Measurements from ENCODE around the gene ENPP7. TPM values are rescaled to one million over a fixed set of nuclear protein-coding genes. Genes with fewer than 3 reads are reported as not detected.

ENPP7 gene
- total RNA-seq, 1 donor from 2014 or later, result not detected

GRCh38 chr17:79779084-79779529 is 48.4 kb downstream of the ENPP7 start:
- H3K4me3 Mint-ChIP-seq (ENCODE audit: low read depth), result peak overlapping the region; percentile 88
- peak overlapping the region; percentile 91 for H3K27ac Mint-ChIP-seq
- DNase-seq (ENCODE audit: low spot score, unreplicated experiment), result no peak
- H3K36me3 Mint-ChIP-seq (ENCODE audit: insufficient read depth), result peaks cover 29% of the 10 kb centered on the region
- H3K9me3 Mint-ChIP-seq (ENCODE audit: low read depth), result no peaks in the 10 kb centered on the region
- peaks cover 56% of the 10 kb centered on the region for H3K4me1 Mint-ChIP-seq (ENCODE audit: low read depth)
- H3K27me3 Mint-ChIP-seq, result no peaks in the 10 kb centered on the region
- TF ChIP-seq CTCF (IDR thresholded peaks at IDR 0.05; ENCODE audit: unreplicated experiment), result no peak

- Mint-ChIP-seq H3K27me3 (no peaks in the 10 kb centered on the region), H3K9me3 (ENCODE audit: low read depth) (no peaks in the 10 kb centered on the region), H3K36me3 (ENCODE audit: insufficient read depth) (peaks cover 29% of the 10 kb centered on the region), H3K27ac (no peak overlapping the region), H3K4me1 (ENCODE audit: low read depth) (peaks cover 53% of the 10 kb centered on the region), H3K4me3 (ENCODE audit: low read depth) (peak overlapping the region; percentile 88)
- no peak for TF ChIP-seq CTCF (IDR thresholded peaks at IDR 0.05; ENCODE audit: unreplicated experiment)
- DNase-seq (ENCODE audit: low spot score, unreplicated experiment), result no peak
Measured at GRCh38 chr17:79779661-79780365, 49.1 kb downstream of the ENPP7 start.

DNA sequence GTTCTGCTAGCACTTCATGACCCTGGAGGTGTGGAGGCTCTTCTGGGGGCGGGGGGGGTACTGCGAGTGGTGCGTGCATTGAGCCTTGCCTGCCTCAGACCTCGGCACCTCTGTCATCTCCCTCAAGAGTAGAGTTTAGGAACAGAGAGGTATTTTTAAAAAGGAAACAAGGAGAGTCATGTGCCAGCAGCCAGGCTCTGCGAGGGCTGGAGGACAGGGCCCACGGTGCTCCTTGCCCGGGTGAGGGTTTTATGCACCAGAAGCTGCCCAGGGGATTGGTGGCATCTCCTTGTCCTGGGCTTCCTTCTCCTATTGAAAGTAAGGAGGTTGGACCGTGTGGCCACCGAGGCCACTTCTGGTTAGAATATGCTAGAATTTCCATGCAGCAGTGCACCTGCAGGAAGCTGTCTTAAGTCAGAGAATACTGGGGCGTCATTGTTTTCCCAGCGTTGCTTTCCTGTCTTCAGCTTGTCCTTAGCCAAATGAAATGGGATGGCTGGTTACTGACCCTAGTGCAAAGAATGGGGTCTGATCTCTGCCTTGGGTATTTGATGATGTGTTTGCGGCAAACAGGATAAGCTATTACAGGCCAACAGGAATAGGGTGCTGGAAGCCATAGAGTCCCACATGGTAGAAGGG is 50.4 kb downstream of the ENPP7 start:
- DNase-seq (ENCODE audit: low spot score, unreplicated experiment), result no peak
- Mint-ChIP-seq H3K4me1 (ENCODE audit: low read depth) (peaks cover 40% of the 10 kb centered on the region), H3K36me3 (ENCODE audit: insufficient read depth) (peaks cover 32% of the 10 kb centered on the region), H3K27ac (peak overlapping the region; percentile 74), H3K27me3 (no peaks in the 10 kb centered on the region), H3K9me3 (ENCODE audit: low read depth) (no peaks in the 10 kb centered on the region), H3K4me3 (ENCODE audit: low read depth) (peak overlapping the region; percentile 31)
- TF ChIP-seq CTCF (IDR thresholded peaks at IDR 0.05; ENCODE audit: unreplicated experiment), result no peak

DNA sequence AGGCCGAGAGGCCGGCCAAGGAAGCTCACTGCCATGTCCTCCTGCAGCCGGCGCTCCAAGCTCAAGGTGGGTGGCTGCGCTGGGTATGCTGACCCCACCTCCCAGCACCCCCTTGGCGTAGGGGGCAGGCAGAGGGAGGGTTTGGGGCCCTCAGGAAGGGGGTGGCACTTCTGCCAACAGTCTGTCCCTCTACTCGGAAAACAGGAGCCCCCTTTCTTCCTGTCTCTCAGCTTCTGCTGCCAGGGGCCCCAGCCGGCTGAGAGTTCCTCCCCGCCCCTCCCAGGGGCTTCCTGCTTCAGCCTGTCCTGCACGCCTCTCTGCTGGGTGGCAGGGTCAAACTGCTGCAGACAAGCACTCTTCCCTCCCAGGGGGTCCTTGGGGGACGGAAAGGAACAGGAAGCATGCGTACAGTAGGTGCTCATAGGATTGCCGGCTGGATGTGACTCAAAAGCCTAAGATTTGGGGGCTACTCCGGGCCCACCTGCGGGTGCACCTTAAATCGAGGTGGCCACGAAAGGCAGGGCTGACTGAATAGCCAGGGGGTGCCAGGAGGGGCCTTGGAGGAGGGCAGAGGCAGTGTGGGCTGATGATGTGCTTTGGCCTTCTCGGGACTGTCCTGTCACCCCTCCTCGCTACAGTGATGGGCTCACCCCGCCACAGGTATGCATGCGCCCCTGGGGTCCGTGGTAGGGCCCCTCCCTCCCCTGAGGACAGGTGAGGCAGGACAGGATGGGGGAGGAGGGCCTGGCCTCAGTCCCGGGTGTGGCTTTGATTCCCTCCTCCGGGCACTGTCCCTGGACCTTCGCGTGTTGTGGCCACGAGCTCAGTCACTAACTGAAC is 51.2 kb downstream of the ENPP7 start:
- no peak for TF ChIP-seq CTCF (IDR thresholded peaks at IDR 0.05; ENCODE audit: unreplicated experiment)
- Mint-ChIP-seq H3K4me3 (ENCODE audit: low read depth) (no peak overlapping the region), H3K27me3 (no peaks in the 10 kb centered on the region), H3K9me3 (ENCODE audit: low read depth) (no peaks in the 10 kb centered on the region), H3K27ac (no peak overlapping the region), H3K4me1 (ENCODE audit: low read depth) (peaks cover 32% of the 10 kb centered on the region), H3K36me3 (ENCODE audit: insufficient read depth) (peaks cover 32% of the 10 kb centered on the region)
- no peak for DNase-seq (ENCODE audit: low spot score, unreplicated experiment)

- Mint-ChIP-seq H3K4me1 (ENCODE audit: low read depth) (peaks cover 29% of the 10 kb centered on the region), H3K4me3 (ENCODE audit: low read depth) (no peak overlapping the region), H3K27ac (no peak overlapping the region), H3K9me3 (ENCODE audit: low read depth) (no peaks in the 10 kb centered on the region), H3K36me3 (ENCODE audit: insufficient read depth) (peaks cover 32% of the 10 kb centered on the region), H3K27me3 (peaks cover 15% of the 10 kb centered on the region)
- no peak for TF ChIP-seq CTCF (IDR thresholded peaks at IDR 0.05; ENCODE audit: unreplicated experiment)
- no peak for DNase-seq (ENCODE audit: low spot score, unreplicated experiment)
Measured at GRCh38 chr17:79783891-79784290, 53.1 kb downstream of the ENPP7 start.

Data from progenitor cell of endocrine pancreas (in vitro differentiated cells).